ENCODE results near the gene NSMF. TPM values are rescaled to one million over a fixed set of nuclear protein-coding genes. Genes with fewer than 3 reads are reported as not detected.
"Not testable (repeated sequence)": the region's sequence is repeated elsewhere in the genome, so short reads cannot be mapped to it uniquely, and the experiment has no call there.

Gene NSMF
- total and polyA plus RNA-seq, 10 of the 15 experiments (the other 5 are each of a cell fraction or from before 2014, with no cell fraction given), result 0.13 to 44.3 (median 13.4) TPM

DNA sequence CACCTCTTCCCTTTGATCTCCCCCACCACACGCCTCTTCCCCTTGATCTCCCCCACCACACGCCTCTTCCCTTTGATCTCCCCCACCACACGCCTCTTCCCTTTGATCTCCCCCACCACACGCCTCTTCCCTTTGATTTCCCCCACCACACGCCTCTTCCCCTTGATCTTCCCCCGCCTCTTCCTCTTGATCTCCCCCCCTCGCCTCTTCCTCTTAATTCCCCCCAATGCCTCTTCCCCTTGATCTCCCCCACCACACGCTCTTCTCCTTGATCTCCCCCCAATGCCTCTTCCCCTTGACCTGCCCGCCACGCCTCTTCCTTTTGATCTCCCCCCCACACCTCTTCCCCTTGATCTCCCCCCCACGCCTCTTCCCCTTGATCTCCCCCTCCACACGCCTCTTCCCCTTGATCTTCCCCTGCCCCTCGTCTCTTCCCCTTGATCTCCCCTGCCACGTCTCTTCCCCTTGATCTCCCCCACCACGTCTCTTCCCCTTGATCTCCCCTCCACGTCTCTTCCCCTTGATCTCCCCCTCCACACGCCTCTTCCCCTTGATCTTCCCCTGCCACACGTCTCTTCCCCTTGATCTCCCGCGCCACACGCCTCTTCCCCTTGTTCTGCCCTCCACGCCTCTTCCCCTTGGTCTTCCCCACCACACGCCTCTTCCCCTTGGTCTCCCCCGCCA, 8.5 kb downstream of the NSMF start:
- H3K4me2 ChIP-seq (ENCODE audit: control insufficient read depth, insufficient read depth); H3K79me2 ChIP-seq (ENCODE audit: control insufficient read depth, insufficient read depth, low read length); H4K20me1 ChIP-seq (ENCODE audit: control insufficient read depth, insufficient read depth); POLR2A ChIA-PET; DNase-seq (ENCODE audit: low read depth, low spot score); H3K27me3 ChIP-seq (replicated peaks in 1 of 2; ENCODE audit: control insufficient read depth in 2 of 2, insufficient read depth in 2 of 2, low read length in 1 of 2); CTCF ChIA-PET; ATAC-seq; intact Hi-C loops (cut with micrococcal nuclease; ENCODE audit: unreplicated experiment); in situ Hi-C loops (cut with MboI); RAD21 ChIA-PET (ENCODE audit: unreplicated experiment); H3K9ac ChIP-seq (ENCODE audit: control insufficient read depth, insufficient read depth, low read length); H3K9me3 ChIP-seq (replicated peaks; ENCODE audit: control insufficient read depth, insufficient read depth, low read length); H2AFZ ChIP-seq (ENCODE audit: control insufficient read depth, low read depth, low read length); H3K27ac ChIP-seq (ENCODE audit: control insufficient read depth, insufficient read depth); H3K4me3 ChIP-seq; FAIRE-seq; H3K36me3 ChIP-seq (ENCODE audit: control insufficient read depth in 2 of 2, insufficient read depth in 2 of 2, low read length in 1 of 2); SMC1A ChIA-PET (ENCODE audit: uncharacterized antibody, unreplicated experiment); BruUV-seq (replicated peaks): not testable (repeated sequence)
- peaks cover 11% of the 10 kb centered on the region for H3K4me1 ChIP-seq (ENCODE audit: control insufficient read depth, insufficient read depth, low read length)
- WGBS (ENCODE audit: insufficient coverage, insufficient replicate concordance, low lambda C conversion rate, missing lambda C conversion rate), result 39% methylated on average over 5 of the region's 24 CpGs
- peak in 1 of 2 experiments; percentile 7; a peak in 1 of 3 replicates for TF ChIP-seq EGR1 (IDR thresholded peaks at IDR 0.05; ENCODE audit: borderline replicate concordance in 1 of 2, low read depth in 2 of 2, low read length in 2 of 2)
- TF ChIP-seq RUNX3 (IDR thresholded peaks at IDR 0.05; ENCODE audit: low read length), result peak; percentile 76
- peak; percentile 45; the same call in 1 of the 2 replicates for TF ChIP-seq PAX5 (IDR thresholded peaks at IDR 0.05; ENCODE audit: borderline replicate concordance, low read depth, low read length)

DNA sequence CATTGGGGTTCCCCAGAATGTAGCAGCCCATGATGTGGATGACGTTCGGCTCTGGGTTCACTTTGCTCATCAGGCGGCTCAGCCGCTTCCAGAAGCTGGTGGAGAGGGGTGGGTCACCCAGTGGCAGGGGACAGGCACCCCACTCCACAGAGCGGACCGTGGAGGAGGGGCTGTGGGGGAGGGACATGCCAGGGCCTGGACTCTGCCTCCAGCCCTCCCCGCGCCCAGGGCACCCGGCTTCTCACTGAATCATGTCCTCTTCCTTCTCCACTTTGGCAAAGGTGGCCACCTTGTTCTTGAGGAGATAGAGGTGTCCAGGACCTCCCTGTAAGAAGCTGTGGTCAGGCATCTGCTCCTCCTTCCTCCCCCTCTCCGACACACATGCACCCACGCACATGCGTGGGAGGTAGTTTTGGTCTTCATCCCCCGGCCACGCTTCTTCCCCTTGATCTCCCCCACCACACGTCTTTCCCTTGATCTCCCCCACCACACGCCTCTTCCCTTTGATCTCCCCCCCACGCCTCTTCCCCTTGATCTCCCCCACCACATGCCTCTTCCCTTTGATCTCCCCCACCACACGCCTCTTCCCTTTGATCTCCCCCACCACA, 9.1 kb downstream of the NSMF start:
- ChIA-PET SMC1A (ENCODE audit: uncharacterized antibody, unreplicated experiment) (no interaction called here), POLR2A (no interaction called here), CTCF (interaction anchor here (0.5 to 1.1 kb wide), 2 partner anchors 151 to 196 kb away, joined by 3 to 4 read pairs; no protein-coding TSS in a partner anchor), RAD21 (ENCODE audit: unreplicated experiment) (no interaction called here)
- WGBS (ENCODE audit: insufficient coverage, insufficient replicate concordance, low lambda C conversion rate, missing lambda C conversion rate), result 53% methylated on average over 18 of the region's 18 CpGs
- Histone ChIP-seq H3K36me3 (ENCODE audit: control insufficient read depth in 2 of 2, insufficient read depth in 2 of 2, low read length in 1 of 2) (no peaks in the 10 kb centered on the region), H3K4me1 (ENCODE audit: control insufficient read depth, insufficient read depth, low read length) (peaks cover 17% of the 10 kb centered on the region), H3K9me3 (replicated peaks; ENCODE audit: control insufficient read depth, insufficient read depth, low read length) (no peaks in the 10 kb centered on the region), H3K27me3 (replicated peaks in 1 of 2; ENCODE audit: control insufficient read depth in 2 of 2, insufficient read depth in 2 of 2, low read length in 1 of 2) (no peaks in the 10 kb centered on the region), H3K4me2 (ENCODE audit: control insufficient read depth, insufficient read depth) (no peak overlapping the region), H3K27ac (ENCODE audit: control insufficient read depth, insufficient read depth) (no peak overlapping the region), H4K20me1 (ENCODE audit: control insufficient read depth, insufficient read depth) (no peaks in the 10 kb centered on the region), H3K9ac (ENCODE audit: control insufficient read depth, insufficient read depth, low read length) (no peak overlapping the region), H3K79me2 (ENCODE audit: control insufficient read depth, insufficient read depth, low read length) (no peaks in the 10 kb centered on the region), H3K4me3 (no peak overlapping the region), H2AFZ (ENCODE audit: control insufficient read depth, low read depth, low read length) (no peak overlapping the region)
- FAIRE-seq, result no peak
- in situ Hi-C loops (cut with MboI), result loop anchor here (5.0 kb wide), 1 partner anchor 158 kb away; no protein-coding TSS in a partner anchor
- no TSS peak for BruUV-seq (replicated peaks)
- DNase-seq (ENCODE audit: low read depth, low spot score), result no peak
- no peak for TF ChIP-seq BCLAF1 (IDR thresholded peaks at IDR 0.05)
- TF ChIP-seq, protein P1, sequence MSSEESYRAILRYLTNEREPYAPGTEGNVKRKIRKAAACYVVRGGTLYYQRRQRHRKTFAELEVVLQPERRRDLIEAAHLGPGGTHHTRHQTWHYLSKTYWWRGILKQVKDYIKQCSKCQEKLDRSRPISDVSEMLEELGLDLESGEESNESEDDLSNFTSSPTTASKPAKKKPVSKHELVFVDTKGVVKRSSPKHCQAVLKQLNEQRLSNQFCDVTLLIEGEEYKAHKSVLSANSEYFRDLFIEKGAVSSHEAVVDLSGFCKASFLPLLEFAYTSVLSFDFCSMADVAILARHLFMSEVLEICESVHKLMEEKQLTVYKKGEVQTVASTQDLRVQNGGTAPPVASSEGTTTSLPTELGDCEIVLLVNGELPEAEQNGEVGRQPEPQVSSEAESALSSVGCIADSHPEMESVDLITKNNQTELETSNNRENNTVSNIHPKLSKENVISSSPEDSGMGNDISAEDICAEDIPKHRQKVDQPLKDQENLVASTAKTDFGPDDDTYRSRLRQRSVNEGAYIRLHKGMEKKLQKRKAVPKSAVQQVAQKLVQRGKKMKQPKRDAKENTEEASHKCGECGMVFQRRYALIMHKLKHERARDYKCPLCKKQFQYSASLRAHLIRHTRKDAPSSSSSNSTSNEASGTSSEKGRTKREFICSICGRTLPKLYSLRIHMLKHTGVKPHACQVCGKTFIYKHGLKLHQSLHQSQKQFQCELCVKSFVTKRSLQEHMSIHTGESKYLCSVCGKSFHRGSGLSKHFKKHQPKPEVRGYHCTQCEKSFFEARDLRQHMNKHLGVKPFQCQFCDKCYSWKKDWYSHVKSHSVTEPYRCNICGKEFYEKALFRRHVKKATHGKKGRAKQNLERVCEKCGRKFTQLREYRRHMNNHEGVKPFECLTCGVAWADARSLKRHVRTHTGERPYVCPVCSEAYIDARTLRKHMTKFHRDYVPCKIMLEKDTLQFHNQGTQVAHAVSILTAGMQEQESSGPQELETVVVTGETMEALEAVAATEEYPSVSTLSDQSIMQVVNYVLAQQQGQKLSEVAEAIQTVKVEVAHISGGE (CRISPR knock-in tag; IDR thresholded peaks at IDR 0.05), result no peak
- peak in 1 of 2 experiments; percentile 96; a peak in 2 of 3 replicates for TF ChIP-seq EGR1 (IDR thresholded peaks at IDR 0.05; ENCODE audit: borderline replicate concordance in 1 of 2, low read depth in 2 of 2, low read length in 2 of 2)
- peak; percentile 90 for TF ChIP-seq RUNX3 (IDR thresholded peaks at IDR 0.05; ENCODE audit: low read length)
- peak in 1 of 2 experiments; percentile 4; a peak in 1 of 4 replicates for TF ChIP-seq BHLHE40 (IDR thresholded peaks at IDR 0.05; ENCODE audit: borderline replicate concordance in 1 of 2, low read depth in 2 of 2, low read length in 1 of 2)
- peak; percentile 98 for TF ChIP-seq TCF7 (IDR thresholded peaks at IDR 0.05; ENCODE audit: borderline replicate concordance)
- intact Hi-C loops (cut with micrococcal nuclease; ENCODE audit: unreplicated experiment), result no loop called here
- no peak for ATAC-seq
